HG03097 (cell line): Measurements from ENCODE around the gene RPL39.
"Not testable (repeated sequence)": the region's sequence is repeated elsewhere in the genome, so short reads cannot be mapped to it uniquely, and the experiment has no call there.

Experiments used
- ATAC-seq: cut with Tn5 transposase; IDR thresholded peaks from one replicate; pipeline ENCODE4 v1.9.1; 2021; ENCODE audit not compliant: unreplicated experiment, low FRiP score

RPL39 gene

GRCh38 chrX:119791437-119792231 is at the start of gene RPL39:
RPL39 (minus strand) TSS chrX:119791630; CDS start chrX:119791576, 54 bp downstream.
- peak; percentile 88 for ATAC-seq

- no peak for ATAC-seq
Observed at GRCh38 chrX:119833905-119834304, 42.5 kb upstream of the RPL39 start.

GRCh38 chrX:119828446-119828845 is 37.0 kb upstream of the RPL39 start:
- no peak for ATAC-seq

GRCh38 chrX:119826399-119826959 is 35.0 kb upstream of the RPL39 start:
- ATAC-seq: no peak

- not testable (repeated sequence) for ATAC-seq
Observed at GRCh38 chrX:119824221-119824620, 32.8 kb upstream of the RPL39 start.

GRCh38 chrX:119821703-119822102 is 30.3 kb upstream of the RPL39 start:
- peak; percentile 95 for ATAC-seq

- ATAC-seq: no peak
Observed at GRCh38 chrX:119817130-119817690, 25.8 kb upstream of the RPL39 start.

- ATAC-seq: no peak
Observed at GRCh38 chrX:119816300-119816699, 24.9 kb upstream of the RPL39 start.

GRCh38 chrX:119809185-119809666 is 17.8 kb upstream of the RPL39 start:
- ATAC-seq: no peak

- not testable (repeated sequence) for ATAC-seq
Observed at GRCh38 chrX:119808461-119808860, 17.0 kb upstream of the RPL39 start.

- ATAC-seq: no peak
Observed at GRCh38 chrX:119802546-119802945, 11.1 kb upstream of the RPL39 start.

GRCh38 chrX:119801253-119802221 is 10.1 kb upstream of the RPL39 start:
- no peak for ATAC-seq

- peak; percentile 9 for ATAC-seq
Observed at GRCh38 chrX:119790977-119791436, 423 bp downstream of the RPL39 start.

GRCh38 chrX:119784747-119785446 is 6.5 kb downstream of the RPL39 start:
- no peak for ATAC-seq

- no peak for ATAC-seq
Observed at GRCh38 chrX:119783026-119783425, 8.4 kb downstream of the RPL39 start.

GRCh38 chrX:119778829-119779228 is 12.6 kb downstream of the RPL39 start:
- ATAC-seq: no peak

GRCh38 chrX:119775517-119776238 is 15.8 kb downstream of the RPL39 start:
- ATAC-seq: no peak

GRCh38 chrX:119769388-119769787 is 22.0 kb downstream of the RPL39 start:
- ATAC-seq: not testable (repeated sequence)

GRCh38 chrX:119768436-119768835 is 23.0 kb downstream of the RPL39 start:
- not testable (repeated sequence) for ATAC-seq
